ENCODE measurements around the gene BEST1.
A peak's percentile ranks its signal among the peaks of the same experiment; 100 is the strongest.
"Not testable (repeated sequence)": the region's sequence is repeated elsewhere in the genome, so short reads cannot be mapped to it uniquely, and the experiment has no call there.

BEST1 gene

GRCh38 chr11:61980783-61981541 is 30.8 kb downstream of the BEST1 start:
- no peak for DNase-seq

DNA sequence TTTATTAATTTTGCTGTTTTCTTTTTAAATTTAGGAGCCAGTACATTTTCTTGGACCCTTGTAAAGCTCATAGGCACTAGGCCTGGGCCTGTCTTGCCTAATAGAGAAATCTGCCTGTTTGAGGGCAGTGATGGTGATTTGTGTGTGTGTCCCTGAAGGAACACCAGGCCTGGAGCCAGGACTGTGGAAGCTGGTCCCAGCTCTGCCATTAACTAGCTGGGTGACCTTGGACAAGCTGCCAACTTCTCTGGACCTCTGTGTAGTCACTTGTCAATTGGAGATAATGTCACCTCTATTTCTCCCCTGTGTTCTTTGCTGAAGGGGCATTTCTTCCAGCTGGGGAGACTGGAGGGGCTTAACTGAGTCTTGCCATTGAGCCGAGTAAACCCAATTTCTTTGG is 33.3 kb downstream of the BEST1 start:
- DNase-seq, result no peak

DNA sequence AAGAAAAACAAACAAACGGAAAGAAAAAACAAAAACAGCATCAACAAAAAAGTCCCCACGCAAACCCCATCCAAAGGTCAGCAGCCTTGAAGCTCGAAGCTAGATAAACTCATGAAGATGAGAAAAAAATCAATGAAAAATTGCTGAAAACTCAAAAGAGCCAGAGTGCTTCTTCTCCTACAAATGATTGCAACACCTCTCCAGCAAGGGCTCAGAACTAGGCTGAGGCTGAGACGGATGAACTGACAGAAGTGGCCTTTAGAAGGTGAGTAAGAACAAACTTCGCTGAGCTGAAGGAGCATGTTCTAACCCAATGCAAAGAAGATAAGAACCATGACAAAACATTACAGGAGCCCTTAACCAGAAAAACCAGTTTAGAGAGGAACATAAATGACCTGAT is 35.7 kb downstream of the BEST1 start:
- no peak for DNase-seq

- no peak for DNase-seq
Observed at GRCh38 chr11:61994981-61995380, 44.8 kb downstream of the BEST1 start.

DNA sequence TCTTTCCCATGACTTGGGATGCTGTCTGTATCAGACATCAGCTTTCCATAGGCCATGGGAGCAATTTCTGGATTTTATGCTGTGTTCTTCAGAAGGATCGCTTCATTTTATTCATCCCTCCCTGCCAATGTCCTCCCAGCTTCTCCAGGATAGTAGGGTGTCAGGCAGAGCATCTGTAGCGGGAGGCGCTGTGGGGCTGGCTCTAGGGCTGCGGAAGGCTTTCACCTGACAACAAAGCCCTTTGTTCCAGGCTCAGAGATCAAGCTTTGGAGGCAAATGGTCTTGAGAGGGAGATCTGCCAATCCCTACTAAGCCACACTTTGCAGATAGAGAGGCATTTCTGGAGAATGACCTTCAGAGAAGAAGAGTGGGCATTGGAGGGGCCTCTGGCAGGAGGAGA is 46.8 kb downstream of the BEST1 start:
- DNase-seq, result no peak

- DNase-seq, result no peak
Observed at GRCh38 chr11:61999141-61999975, 49.2 kb downstream of the BEST1 start.

DNA sequence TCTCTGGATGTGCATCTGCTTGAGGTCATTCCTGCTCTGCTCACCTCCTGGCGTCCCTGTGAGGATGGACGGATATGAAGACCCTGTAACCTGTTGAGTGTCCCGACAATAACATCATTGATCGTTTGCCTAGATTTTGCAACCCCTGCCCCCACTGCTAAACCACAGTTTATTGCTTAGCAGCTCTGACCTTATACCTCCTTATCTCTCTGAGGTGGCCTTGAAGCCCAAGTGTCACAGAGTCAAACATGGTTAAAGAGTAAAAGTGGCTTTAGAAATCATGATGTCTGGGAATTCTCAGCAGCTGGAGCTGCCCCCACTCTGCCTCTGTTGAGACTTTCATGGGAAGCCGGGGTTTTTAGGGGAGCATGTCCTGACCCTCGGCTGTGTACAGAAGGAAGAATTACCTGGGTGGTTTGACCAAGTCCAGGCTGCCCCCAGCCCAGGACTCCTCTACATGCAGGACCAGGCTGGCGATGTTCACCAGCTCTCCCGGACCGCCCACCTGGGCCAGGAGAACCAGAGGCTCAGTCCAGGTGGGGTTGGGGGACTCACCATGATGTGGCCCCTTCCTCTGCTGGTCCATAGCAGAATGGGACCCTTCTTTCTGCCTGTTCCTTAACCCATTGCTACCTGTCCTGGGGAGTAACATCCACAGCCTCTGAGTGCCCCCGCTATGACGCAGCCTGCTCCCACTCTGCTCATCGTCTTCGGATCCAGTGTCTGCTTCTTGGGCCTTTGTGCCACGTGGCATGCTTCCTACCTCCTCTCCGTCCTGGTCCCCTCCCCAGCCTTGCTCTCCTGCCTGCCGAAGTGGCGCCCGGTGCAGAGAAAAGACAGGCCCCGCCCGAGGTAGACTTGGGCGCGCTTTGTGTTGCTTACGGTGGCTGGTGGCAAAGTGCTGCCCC is 50.6 kb downstream of the BEST1 start:
- no peak for DNase-seq

DNA sequence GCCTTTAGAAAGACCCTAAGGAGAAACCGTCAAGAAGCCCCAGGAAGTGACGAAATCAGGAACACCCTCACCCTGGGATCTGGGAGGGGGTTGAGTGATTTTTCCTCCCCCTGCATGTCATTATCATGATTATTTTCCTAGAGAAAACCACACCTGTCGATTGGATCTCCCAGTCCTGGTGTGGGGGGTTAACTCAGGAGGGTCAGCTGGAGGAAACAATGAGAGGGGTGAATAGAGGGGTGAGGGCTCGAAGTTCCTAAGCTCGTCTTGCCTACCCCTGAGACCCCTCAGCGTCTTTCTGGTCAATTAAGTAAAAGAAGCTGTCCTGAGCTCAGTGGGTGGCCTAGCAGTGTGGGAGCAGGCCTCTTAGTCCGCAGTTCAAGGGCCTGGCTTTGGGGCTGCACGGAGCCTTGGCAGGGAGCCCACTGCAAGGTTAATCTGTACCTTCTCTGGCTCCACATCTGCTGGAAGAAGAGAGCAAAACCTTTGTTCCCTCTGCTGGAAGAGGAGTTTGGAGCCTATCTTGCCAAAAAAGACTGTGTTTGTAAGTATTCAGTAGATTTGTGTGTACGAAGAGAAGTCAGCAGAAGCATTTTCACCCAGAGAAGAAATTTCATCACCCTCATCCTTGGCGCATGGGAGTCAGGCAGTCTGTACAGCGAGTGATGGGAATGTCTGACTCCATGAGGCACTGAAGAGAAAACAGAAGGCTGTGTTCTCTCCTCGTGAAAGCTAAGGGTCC is 51.5 kb downstream of the BEST1 start:
- no peak for DNase-seq

GRCh38 chr11:62002283-62002682 is 52.1 kb downstream of the BEST1 start:
- not testable (repeated sequence) for DNase-seq

- peak; percentile 18 for DNase-seq
Observed at GRCh38 chr11:62004473-62004872, 54.3 kb downstream of the BEST1 start.

GRCh38 chr11:62008193-62008592 is 58.0 kb downstream of the BEST1 start:
- no peak for DNase-seq

DNA sequence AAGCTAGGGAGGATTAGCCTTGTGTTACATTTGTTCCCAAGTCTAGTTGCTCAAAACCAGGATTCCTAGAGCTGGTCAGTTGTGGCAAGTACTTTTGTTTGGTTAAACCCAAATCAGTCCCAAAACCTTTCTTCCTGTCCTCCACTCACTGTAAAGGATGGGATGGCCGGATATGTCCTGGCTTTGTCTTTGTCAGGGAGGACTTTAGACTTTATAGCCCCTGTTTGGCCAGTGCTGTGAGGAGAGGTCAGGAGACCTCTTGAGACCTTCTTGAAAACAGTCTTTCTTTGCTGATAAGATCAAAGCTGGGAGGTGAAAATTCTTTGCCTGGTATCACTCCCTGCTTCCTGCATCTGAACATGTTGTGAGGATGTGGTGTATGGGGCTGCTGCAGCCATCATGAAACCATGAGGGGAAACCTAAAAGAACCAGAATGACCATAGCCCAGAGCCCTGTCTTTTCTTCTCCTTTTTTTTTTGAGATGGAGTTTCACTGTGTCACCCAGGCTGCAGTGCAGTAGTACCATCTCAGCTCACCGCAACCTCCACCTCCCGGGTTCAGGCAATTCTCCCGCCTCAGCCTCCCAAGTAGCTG is 60.9 kb downstream of the BEST1 start:
- no peak for DNase-seq

DNA sequence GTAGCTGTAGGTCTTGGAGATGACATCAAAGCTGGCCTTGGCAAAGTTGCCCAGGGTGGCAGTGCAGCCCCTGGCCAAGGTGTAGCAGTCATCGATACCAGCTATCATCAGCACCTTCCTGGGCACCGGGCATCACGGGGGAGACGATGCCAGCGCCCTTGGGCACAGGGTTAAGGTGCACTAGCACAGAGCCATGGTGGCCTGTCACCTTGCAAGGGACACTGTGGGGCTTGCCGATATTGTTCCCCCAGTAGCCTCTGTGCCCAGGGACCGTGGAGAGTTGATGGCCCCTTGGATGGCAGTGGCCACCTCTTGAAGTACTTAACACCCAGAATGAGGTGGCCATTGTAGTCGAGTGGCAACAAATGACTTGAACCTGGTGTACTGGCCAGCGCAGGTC is 61.7 kb downstream of the BEST1 start:
- no peak for DNase-seq

DNA sequence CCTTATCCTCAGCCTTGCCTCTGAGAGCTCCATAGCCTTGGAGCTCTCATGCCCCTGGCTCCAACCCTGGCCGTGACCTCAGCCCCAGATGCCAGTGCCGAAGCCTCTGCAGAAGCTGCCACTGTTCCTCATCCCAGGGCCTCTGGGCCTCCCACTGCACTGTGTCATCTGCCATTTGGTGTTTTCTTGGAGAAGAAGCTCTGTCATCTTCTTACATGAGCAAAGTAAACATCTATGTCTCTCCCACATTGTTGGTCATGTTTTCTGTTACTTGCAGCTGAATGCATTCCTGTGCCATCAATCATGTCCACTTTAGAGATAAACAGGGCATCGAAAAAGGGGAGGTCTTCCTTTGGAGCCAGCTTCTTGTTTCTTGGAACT is 62.3 kb downstream of the BEST1 start:
- no peak for DNase-seq

DNA sequence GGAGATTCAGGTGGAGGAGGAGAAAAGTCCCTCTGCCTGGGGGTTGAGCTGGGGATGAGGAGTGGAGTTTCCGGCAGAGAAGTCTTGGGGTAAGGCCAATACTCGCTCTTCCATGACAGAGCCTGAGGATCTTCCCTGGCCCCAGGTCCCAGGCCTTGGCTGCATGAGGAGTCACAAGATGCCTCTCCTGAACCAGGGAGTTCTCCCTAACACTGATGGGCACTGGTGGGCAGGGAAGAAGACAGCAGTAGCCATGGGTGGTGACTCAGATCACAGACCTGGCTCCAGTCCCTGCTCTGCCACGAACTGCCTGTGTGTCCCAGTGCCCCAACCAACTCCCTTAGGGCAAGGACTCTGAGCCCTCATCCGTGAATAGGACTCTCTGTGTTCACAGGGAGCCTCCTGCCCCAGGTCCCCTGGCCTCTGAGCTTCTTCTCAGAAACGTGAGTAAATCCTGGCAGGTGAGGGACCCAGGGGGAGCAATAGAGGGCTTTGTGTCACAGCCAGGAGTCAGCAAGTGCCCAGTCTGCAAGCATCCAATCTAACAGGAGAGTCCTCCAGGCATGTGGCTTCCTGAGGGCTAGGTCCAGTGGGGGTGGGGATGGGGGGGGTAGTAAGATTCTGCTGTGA is 62.8 kb downstream of the BEST1 start:
- DNase-seq, result no peak

All from RPMI8226 (cell line).